Activated naive CD8-positive, alpha-beta T cell treated with anti-CD3 and anti-CD28 coated beads, Interleukin-2, amount 10 ng/mL, durations not matched to agents 7 days and 5 days (primary cell): ENCODE data around the gene ACSM2B. TPM values are rescaled to one million over a fixed set of nuclear protein-coding genes. Genes with fewer than 3 reads are reported as not detected.

Source experiments
- total RNA-seq, 2 experiments: library from RNA; stranded (reverse); gene quantifications; one replicate each; pipeline ENCODE4 v1.2.3, GENCODE V29; 2021

ACSM2B gene
- total RNA-seq, 2 experiments from 2014 or later: not detected

Other genes with a start within 250 kb of the ACSM2B start
- gene GP2, start 248.9 kb downstream of the ACSM2B start, total RNA-seq: not detected
- gene UMOD, start 223.7 kb downstream of the ACSM2B start, total RNA-seq: not detected
- not detected for gene PDILT, start 171.6 kb downstream of the ACSM2B start, total RNA-seq
- not detected for gene ACSM5, start 166.8 kb downstream of the ACSM2B start, total RNA-seq
- gene ACSM2A, start 124.8 kb downstream of the ACSM2B start, total RNA-seq: not detected
- under 1 TPM; 0.43 to 0.75 TPM for gene ACSM1, start 121.3 kb upstream of the ACSM2B start, total RNA-seq
- gene THUMPD1, start 165.5 kb upstream of the ACSM2B start, total RNA-seq: 10 to 100 TPM; 53.0 to 53.6 TPM
- gene ACSM3, start 187.6 kb upstream of the ACSM2B start, total RNA-seq: 1 to 10 TPM; 9.0 to 9.7 TPM
- gene ERI2, start 230.1 kb upstream of the ACSM2B start, total RNA-seq: 10 to 100 TPM; 14.1 to 16.6 TPM
- 10 to 100 TPM; 12.4 to 13.7 TPM for gene REXO5, start 230.2 kb upstream of the ACSM2B start, total RNA-seq